ENCODE measurements around the gene ZNF524.
"Not testable (repeated sequence)": the region's sequence is repeated elsewhere in the genome, so short reads cannot be mapped to it uniquely, and the experiment has no call there.

Gene ZNF524

GRCh38 chr19:55599842-55600661, at the start of gene ZNF524:
TSS of gene ZNF524 (plus strand) at chr19:55600288. CDS start at chr19:55602113, 1,825 bp downstream.
- DNase-seq, result peak; percentile 96

- DNase-seq, result no peak
These were observed 49.8 kb upstream of the ZNF524 start for GRCh38 chr19:55550321-55550650.

- DNase-seq, result no peak
These were observed 47.9 kb upstream of the ZNF524 start for GRCh38 chr19:55552206-55552605.

- no peak for DNase-seq
These were observed 47.5 kb upstream of the ZNF524 start for GRCh38 chr19:55552620-55553019.

- no peak for DNase-seq
These were observed 46.6 kb upstream of the ZNF524 start for GRCh38 chr19:55553217-55554182.

GRCh38 chr19:55554302-55554701, 45.8 kb upstream of the ZNF524 start:
- DNase-seq, result no peak

GRCh38 chr19:55554741-55555152, 45.3 kb upstream of the ZNF524 start:
- peak; percentile 17 for DNase-seq

- no peak for DNase-seq
These were observed 40.4 kb upstream of the ZNF524 start for GRCh38 chr19:55559684-55560083.

GRCh38 chr19:55563261-55563690, 36.8 kb upstream of the ZNF524 start:
- no peak for DNase-seq

GRCh38 chr19:55566823-55567222, 33.3 kb upstream of the ZNF524 start:
- DNase-seq, result no peak

GRCh38 chr19:55567708-55568328, 32.3 kb upstream of the ZNF524 start:
- DNase-seq, result no peak

GRCh38 chr19:55569477-55569876, 30.6 kb upstream of the ZNF524 start:
- DNase-seq, result not testable (repeated sequence)

- DNase-seq, result not testable (repeated sequence)
These were observed 26.2 kb upstream of the ZNF524 start for GRCh38 chr19:55573929-55574328.

GRCh38 chr19:55576746-55577145, 23.3 kb upstream of the ZNF524 start:
- DNase-seq, result no peak

- no peak for DNase-seq
These were observed 21.9 kb upstream of the ZNF524 start for GRCh38 chr19:55578031-55578760.

- DNase-seq, result no peak
These were observed 21.0 kb upstream of the ZNF524 start for GRCh38 chr19:55578761-55579747.

- DNase-seq, result no peak
These were observed 20.1 kb upstream of the ZNF524 start for GRCh38 chr19:55579766-55580621.

- peak; percentile 89 for DNase-seq
These were observed 19.4 kb upstream of the ZNF524 start, which contains the start of gene ZNF579 for GRCh38 chr19:55580628-55581144. TSS of gene ZNF579 (minus strand) at chr19:55580848. CDS start at chr19:55579639, 1,209 bp downstream.

- no peak for DNase-seq
These were observed 18.8 kb upstream of the ZNF524 start for GRCh38 chr19:55581145-55581822.

All from NCI-H1105 treated with DMSO at 0.1 percent for 48 hours (cell line).